ENCODE measurements around the gene ZBTB4. TPM values are rescaled to one million over a fixed set of nuclear protein-coding genes. Genes with fewer than 3 reads are reported as not detected.
"Not testable (repeated sequence)": the region's sequence is repeated elsewhere in the genome, so short reads cannot be mapped to it uniquely, and the experiment has no call there.

ZBTB4 gene
- total and polyA plus RNA-seq, 2 donors: 10.9 to 29.5 TPM

DNA sequence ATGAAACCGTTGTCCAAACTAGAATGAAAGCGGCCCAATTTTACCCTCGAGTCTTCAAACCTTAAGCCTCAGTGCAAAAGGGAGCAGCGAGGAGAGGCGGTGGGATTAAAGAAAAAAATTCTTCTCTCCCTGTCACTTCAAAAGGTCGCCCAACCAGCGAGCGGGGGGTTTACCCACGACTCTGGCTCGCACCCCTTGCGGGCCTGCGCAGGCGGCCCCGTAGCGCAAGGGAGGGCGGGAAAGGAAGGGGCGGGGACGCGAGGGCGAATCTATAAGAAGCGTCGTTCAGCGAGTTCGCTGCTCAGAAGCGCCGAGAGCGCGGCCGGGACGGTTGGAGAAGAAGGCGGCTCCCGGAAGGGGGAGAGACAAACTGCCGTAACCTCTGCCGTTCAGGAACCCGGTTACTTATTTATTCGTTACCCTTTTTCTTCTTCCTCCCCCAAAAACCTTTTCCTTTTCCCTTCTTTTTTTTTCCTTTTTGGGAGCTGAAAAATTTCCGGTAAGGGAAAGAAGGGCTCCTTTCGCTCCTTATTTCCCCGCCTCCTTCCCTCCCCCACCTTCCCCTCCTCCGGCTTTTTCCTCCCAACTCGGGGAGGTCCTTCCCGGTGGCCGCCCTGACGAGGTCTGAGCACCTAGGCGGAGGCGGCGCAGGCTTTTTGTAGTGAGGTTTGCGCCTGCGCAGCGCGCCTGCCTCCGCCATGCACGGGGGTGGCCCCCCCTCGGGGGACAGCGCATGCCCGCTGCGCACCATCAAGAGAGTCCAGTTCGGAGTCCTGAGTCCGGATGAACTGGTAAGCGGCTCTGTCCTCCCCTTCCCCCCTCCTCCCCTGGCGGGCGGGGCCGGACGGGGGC is 4.9 kb upstream of the ZBTB4 start, which contains the start of gene POLR2A:
POLR2A (plus strand) TSS at position 300 of the 852 bp plus-strand sequence.
- under 1% methylated on average over 64 of the region's 64 CpGs for WGBS
- H3K4me1 ChIP-seq (ENCODE audit: control insufficient read depth in 2 of 2, insufficient read depth in 2 of 2, low read length in 2 of 2): peaks cover 18 to 45% of the 10 kb centered on the region in 2 donors
- no peaks in the 10 kb centered on the region for H3K9me3 ChIP-seq (ENCODE audit: control insufficient read depth in 2 of 2, insufficient read depth in 1 of 2, low read length in 1 of 2)
- peaks cover 8 to 21% of the 10 kb centered on the region in 2 donors for H3K36me3 ChIP-seq (ENCODE audit: control insufficient read depth in 2 of 2, insufficient read depth in 2 of 2, low read length in 1 of 2)
- peak within 1 kb of the TSS; percentile 78 to 84 for H3K4me3 ChIP-seq (ENCODE audit: low read length in 2 of 2)
- peak; percentile 93 to 99 (median 97) for DNase-seq (ENCODE audit: low read depth in 6 of 9, low spot score in 9 of 9)
- H3K27ac ChIP-seq (ENCODE audit: low read depth in 1 of 2, low read length in 1 of 2): peak within 1 kb of the TSS; percentile 97 to 98
- no peaks in the 10 kb centered on the region for H3K27me3 ChIP-seq (ENCODE audit: control insufficient read depth in 2 of 2, insufficient read depth in 1 of 2, low read length in 1 of 2)

DNA sequence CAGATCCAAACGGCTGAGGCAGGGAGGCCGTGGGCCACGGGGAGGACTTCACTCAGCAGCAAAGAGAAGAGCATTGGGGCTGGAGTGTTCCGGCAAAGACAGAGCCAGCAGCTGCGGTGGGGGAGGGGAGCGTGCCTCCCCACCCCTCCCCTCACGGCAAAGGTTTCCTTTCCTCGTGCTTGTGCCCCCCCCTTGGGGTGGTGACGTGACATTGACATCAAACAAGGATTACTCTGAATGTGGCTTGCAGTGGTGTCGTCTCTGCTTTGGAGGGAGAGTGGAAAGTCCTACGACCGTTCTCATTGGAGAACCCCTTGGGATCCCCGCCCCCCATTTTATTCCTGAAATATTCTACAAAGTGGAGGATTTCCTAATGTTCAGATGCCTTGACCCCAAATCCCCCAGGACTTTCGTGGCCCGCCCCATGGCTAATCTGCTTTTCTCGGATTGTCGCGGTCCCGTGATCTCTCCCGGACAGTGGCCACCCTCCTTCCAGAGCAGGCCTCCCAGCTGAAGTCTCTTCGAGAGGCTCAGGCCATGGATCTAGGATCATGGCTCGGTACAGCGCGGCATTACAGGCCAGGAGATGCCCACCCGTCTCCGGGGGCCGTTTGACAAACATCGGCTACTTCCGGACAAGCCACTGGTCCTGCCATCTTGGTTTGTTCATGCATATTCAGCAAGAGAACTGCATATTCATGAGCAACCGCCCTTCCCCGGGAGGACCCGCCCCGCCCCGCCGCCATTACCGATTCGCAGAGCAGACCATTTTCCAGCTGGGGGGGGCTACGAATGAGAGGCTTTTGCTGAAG is 4.0 kb upstream of the ZBTB4 start:
- under 1% methylated on average over 38 of the region's 38 CpGs for WGBS
- Histone ChIP-seq H3K9me3 (ENCODE audit: control insufficient read depth in 2 of 2, insufficient read depth in 1 of 2, low read length in 1 of 2) (no peaks in the 10 kb centered on the region), H3K27me3 (ENCODE audit: control insufficient read depth in 2 of 2, insufficient read depth in 1 of 2, low read length in 1 of 2) (no peaks in the 10 kb centered on the region), H3K4me3 (ENCODE audit: low read length in 2 of 2) (peak overlapping the region; percentile 68 to 78), H3K27ac (ENCODE audit: low read depth in 1 of 2, low read length in 1 of 2) (peak overlapping the region; percentile 97 to 98), H3K36me3 (ENCODE audit: control insufficient read depth in 2 of 2, insufficient read depth in 2 of 2, low read length in 1 of 2) (peaks cover 8 to 13% of the 10 kb centered on the region in 2 donors), H3K4me1 (ENCODE audit: control insufficient read depth in 2 of 2, insufficient read depth in 2 of 2, low read length in 2 of 2) (peaks cover 20 to 48% of the 10 kb centered on the region in 2 donors)
- peak; percentile 89 to 99 (median 97) for DNase-seq (ENCODE audit: low read depth in 6 of 9, low spot score in 9 of 9)

DNA sequence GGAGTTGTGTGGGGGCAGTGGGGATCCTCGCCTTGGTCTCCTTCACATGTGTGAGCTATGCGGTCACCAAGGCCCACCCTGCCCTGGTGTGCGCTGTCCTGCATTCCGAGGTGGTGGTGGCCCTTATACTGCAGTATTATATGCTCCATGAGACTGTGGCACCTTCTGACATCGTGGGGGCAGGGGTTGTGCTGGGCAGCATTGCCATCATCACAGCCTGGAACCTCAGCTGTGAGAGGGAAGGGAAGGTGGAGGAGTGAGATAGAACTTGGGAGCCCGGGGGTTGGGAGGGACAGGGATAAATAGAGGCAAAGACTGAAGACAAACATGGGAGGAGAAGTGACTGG is 3.3 kb upstream of the ZBTB4 start:
- not testable (repeated sequence) for DNase-seq (ENCODE audit: low read depth in 6 of 9, low spot score in 9 of 9); H3K27me3 ChIP-seq (ENCODE audit: control insufficient read depth in 2 of 2, insufficient read depth in 1 of 2, low read length in 1 of 2); H3K9me3 ChIP-seq (ENCODE audit: control insufficient read depth in 2 of 2, insufficient read depth in 1 of 2, low read length in 1 of 2)
- peaks cover 4 to 12% of the 10 kb centered on the region in 2 donors for H3K36me3 ChIP-seq (ENCODE audit: control insufficient read depth in 2 of 2, insufficient read depth in 2 of 2, low read length in 1 of 2)
- peaks cover 28 to 55% of the 10 kb centered on the region in 2 donors for H3K4me1 ChIP-seq (ENCODE audit: control insufficient read depth in 2 of 2, insufficient read depth in 2 of 2, low read length in 2 of 2)
- H3K4me3 ChIP-seq (ENCODE audit: low read length in 2 of 2): peak overlapping the region; percentile 68 to 78
- H3K27ac ChIP-seq (ENCODE audit: low read depth in 1 of 2, low read length in 1 of 2): peak overlapping the region; percentile 97 to 98
- 82% methylated on average over 6 of the region's 6 CpGs for WGBS

DNA sequence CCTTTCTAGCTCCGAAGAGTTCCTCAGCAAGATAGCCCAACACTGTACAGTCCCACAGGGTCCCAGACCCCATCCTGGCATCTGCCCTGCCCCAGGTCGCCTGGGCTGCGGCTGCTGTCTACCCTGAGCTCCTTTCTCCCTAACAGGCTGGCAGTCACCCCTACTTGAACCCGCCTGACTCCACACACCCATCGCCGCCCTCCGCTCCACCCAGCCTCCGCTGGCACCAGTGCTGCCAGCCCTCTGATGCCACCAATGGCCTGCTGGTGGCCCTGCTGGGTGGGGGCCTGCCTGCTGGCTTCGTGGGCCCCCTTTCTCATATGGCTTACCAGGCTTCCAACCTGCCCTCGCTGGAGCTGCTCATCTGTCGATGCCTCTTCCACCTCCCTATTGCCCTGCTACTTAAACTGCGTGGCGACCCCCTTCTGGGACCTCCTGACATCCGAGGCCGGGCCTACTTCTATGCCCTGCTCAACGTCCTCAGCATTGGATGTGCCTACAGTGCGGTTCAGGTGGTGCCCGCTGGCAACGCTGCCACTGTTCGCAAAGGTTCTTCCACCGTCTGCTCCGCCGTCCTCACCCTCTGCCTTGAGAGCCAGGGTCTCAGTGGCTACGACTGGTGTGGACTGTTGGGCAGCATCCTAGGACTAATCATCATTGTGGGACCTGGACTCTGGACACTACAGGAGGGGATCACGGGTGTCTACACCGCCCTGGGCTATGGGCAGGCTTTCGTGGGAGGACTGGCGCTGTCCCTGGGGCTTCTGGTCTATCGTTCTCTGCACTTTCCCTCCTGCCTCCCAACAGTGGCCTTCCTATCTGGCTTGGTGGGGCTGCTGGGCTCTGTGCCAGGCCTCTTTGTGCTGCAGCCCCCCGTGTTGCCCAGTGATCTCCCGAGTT is 2.7 kb upstream of the ZBTB4 start:
- 93% methylated on average over 31 of the region's 31 CpGs for WGBS
- H3K27me3 ChIP-seq (ENCODE audit: control insufficient read depth in 2 of 2, insufficient read depth in 1 of 2, low read length in 1 of 2); DNase-seq (ENCODE audit: low read depth in 6 of 9, low spot score in 9 of 9); H3K9me3 ChIP-seq (ENCODE audit: control insufficient read depth in 2 of 2, insufficient read depth in 1 of 2, low read length in 1 of 2); H3K4me3 ChIP-seq (ENCODE audit: low read length in 2 of 2); H3K36me3 ChIP-seq (ENCODE audit: control insufficient read depth in 2 of 2, insufficient read depth in 2 of 2, low read length in 1 of 2): not testable (repeated sequence)
- peak overlapping the region; percentile 1 to 98 for H3K27ac ChIP-seq (ENCODE audit: low read depth in 1 of 2, low read length in 1 of 2)
- peaks cover 29 to 60% of the 10 kb centered on the region in 2 donors for H3K4me1 ChIP-seq (ENCODE audit: control insufficient read depth in 2 of 2, insufficient read depth in 2 of 2, low read length in 2 of 2)

DNA sequence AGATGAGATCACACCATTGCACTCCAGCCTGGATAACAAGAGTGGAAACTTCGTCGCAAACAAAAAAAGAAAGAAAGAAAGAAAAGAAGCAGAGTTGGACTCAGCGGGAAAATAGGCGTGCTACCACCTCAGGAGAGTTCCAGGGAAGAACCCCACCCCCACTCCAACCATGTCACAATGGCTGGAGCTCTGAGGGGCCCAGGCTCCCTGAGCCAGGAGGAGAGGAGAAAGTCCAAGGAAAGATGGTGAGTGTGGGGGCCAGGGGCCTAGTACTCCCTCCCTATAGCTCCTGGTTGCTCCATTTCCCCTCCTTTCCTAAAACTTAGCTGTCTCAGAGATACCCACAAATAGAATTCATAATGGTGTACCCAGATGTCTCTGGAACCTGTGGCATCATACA is 1.8 kb upstream of the ZBTB4 start, which contains the start of gene SLC35G6:
SLC35G6 (plus strand) TSS at position 172 of the 400 bp plus-strand sequence; CDS start at position 243, 71 bp downstream.
- not testable (repeated sequence) for H3K27me3 ChIP-seq (ENCODE audit: control insufficient read depth in 2 of 2, insufficient read depth in 1 of 2, low read length in 1 of 2); DNase-seq (ENCODE audit: low read depth in 6 of 9, low spot score in 9 of 9); H3K9me3 ChIP-seq (ENCODE audit: control insufficient read depth in 2 of 2, insufficient read depth in 1 of 2, low read length in 1 of 2); H3K36me3 ChIP-seq (ENCODE audit: control insufficient read depth in 2 of 2, insufficient read depth in 2 of 2, low read length in 1 of 2); H3K4me3 ChIP-seq (ENCODE audit: low read length in 2 of 2)
- Histone ChIP-seq H3K4me1 (ENCODE audit: control insufficient read depth in 2 of 2, insufficient read depth in 2 of 2, low read length in 2 of 2) (peaks cover 26 to 66% of the 10 kb centered on the region in 2 donors), H3K27ac (ENCODE audit: low read depth in 1 of 2, low read length in 1 of 2) (peak within 1 kb of the TSS; percentile 91 to 98)
- WGBS: over 99% methylated on average over 4 of the region's 4 CpGs

DNA sequence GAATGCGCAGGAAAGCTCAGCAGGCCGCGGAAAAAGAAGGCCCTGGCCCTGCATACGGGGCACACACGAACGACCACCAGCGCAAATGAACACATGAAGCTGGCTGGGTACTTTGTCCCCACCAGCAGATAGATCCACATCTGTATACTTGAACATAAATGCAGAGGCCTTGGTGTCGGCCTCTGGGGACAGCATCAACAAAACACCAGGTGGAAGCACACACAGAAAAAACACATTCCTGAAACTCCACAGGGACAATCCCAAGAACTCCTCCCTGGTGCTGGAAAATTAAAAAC is 606 bp upstream of the ZBTB4 start:
- Histone ChIP-seq H3K27me3 (ENCODE audit: control insufficient read depth in 2 of 2, insufficient read depth in 1 of 2, low read length in 1 of 2) (no peaks in the 10 kb centered on the region), H3K4me3 (ENCODE audit: low read length in 2 of 2) (peak overlapping the region; percentile 54 to 97), H3K4me1 (ENCODE audit: control insufficient read depth in 2 of 2, insufficient read depth in 2 of 2, low read length in 2 of 2) (peaks cover 23 to 62% of the 10 kb centered on the region in 2 donors), H3K27ac (ENCODE audit: low read depth in 1 of 2, low read length in 1 of 2) (peak overlapping the region; percentile 91 to 98), H3K9me3 (ENCODE audit: control insufficient read depth in 2 of 2, insufficient read depth in 1 of 2, low read length in 1 of 2) (no peaks in the 10 kb centered on the region), H3K36me3 (ENCODE audit: control insufficient read depth in 2 of 2, insufficient read depth in 2 of 2, low read length in 1 of 2) (no peaks in the 10 kb centered on the region)
- WGBS: 30% methylated on average over 8 of the region's 8 CpGs
- DNase-seq (ENCODE audit: low read depth in 6 of 9, low spot score in 9 of 9): no peak

DNA sequence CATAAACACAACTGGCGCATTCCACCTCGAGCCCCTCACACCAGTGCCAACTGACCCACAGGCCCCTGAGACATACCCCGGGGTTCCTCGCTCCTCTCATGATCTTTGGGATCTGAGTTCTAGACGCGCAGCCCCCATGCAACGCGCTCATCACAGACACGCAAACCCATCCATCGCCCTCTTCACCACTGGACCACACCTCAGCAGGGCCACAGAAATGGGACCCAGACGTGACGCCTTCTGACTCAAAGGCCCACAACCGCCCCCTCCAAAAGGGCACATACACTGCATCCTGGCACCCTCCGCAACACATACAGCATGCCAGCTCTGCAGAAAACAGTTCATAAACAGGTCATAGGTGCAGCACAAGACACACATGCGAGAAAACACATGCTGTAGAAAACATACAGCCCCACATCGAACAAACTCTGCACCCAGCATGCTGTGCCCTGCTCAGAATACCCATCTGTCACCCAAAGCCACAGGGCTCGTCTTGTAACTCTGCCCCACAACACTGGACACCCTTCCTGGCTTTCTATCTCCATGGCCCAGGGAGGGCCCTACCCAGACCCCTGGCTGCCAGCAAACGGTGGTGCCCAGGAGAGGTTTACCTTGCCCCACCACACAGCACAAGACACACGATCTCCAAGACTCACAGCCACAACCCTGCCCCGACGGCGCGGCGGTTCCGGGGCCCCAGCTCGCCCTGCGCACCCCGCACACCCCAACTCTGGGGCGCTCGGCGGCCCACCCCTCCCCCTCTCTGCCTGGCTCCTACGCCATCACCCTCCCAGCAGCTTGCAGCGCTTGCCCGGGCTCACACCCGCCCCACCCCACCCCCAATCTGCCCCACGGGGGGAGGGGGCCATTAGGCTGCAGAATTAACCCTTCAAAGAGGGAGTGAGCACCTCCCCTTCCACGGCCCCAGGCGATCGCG is 887 bp downstream of the ZBTB4 start:
- peak overlapping the region; percentile 69 to 97 for H3K4me3 ChIP-seq (ENCODE audit: low read length in 2 of 2)
- H3K4me1 ChIP-seq (ENCODE audit: control insufficient read depth in 2 of 2, insufficient read depth in 2 of 2, low read length in 2 of 2): peaks cover 23 to 62% of the 10 kb centered on the region in 2 donors
- H3K27me3 ChIP-seq (ENCODE audit: control insufficient read depth in 2 of 2, insufficient read depth in 1 of 2, low read length in 1 of 2): no peaks in the 10 kb centered on the region
- H3K36me3 ChIP-seq (ENCODE audit: control insufficient read depth in 2 of 2, insufficient read depth in 2 of 2, low read length in 1 of 2): peaks cover 3 to 6% of the 10 kb centered on the region in 2 donors
- peak in 4 of 9 donors; percentile 53 to 78 (median 62) for DNase-seq (ENCODE audit: low read depth in 6 of 9, low spot score in 9 of 9)
- no peaks in the 10 kb centered on the region for H3K9me3 ChIP-seq (ENCODE audit: control insufficient read depth in 2 of 2, insufficient read depth in 1 of 2, low read length in 1 of 2)
- 32% methylated on average over 40 of the region's 40 CpGs for WGBS
- peak overlapping the region; percentile 88 to 98 for H3K27ac ChIP-seq (ENCODE audit: low read depth in 1 of 2, low read length in 1 of 2)
